Astrocyte (in vitro differentiated cells and primary cell): ENCODE results near the gene C6orf15. TPM values are rescaled to one million over a fixed set of nuclear protein-coding genes. Genes with fewer than 3 reads are reported as not detected.

Source experiments
- DNase-seq: peaks from one replicate; pipeline ENCODE4 v3.0.0-alpha.2; 2010; ENCODE audit warnings: low read depth
- FAIRE-seq: peaks from 2 replicates; lab custom pipeline; 2011; peaks lifted over from hg19 to GRCh38; lab: Jason Lieb, UNC
- H2AFZ ChIP-seq: 2 replicates; pipeline ENCODE4 v1.6.0; 2012; ENCODE audit warnings: low read depth, low read length, inconsistent platforms
- H3K27ac ChIP-seq: 2 replicates; pipeline ENCODE4 v1.5.1; 2011; ENCODE audit warnings: low read depth, low read length, inconsistent platforms
- H3K27me3 ChIP-seq: 2 replicates; pipeline ENCODE4 v1.6.0; 2011; ENCODE audit warnings: low read length, inconsistent platforms; ENCODE audit not compliant: insufficient read depth
- H3K36me3 ChIP-seq: 2 replicates; pipeline ENCODE4 v1.5.1; 2011; ENCODE audit warnings: low read length, inconsistent platforms; ENCODE audit not compliant: insufficient read depth
- H3K4me1 ChIP-seq: 2 replicates; pipeline ENCODE4 v1.5.1; 2011; ENCODE audit warnings: low read length, inconsistent platforms; ENCODE audit not compliant: insufficient read depth
- H3K4me2 ChIP-seq: 2 replicates; pipeline ENCODE4 v1.6.0; 2012; ENCODE audit warnings: low read length, inconsistent platforms
- H3K4me3 ChIP-seq: 2 replicates; pipeline ENCODE4 v1.5.1; 2011; ENCODE audit warnings: low read depth, mild to moderate bottlenecking, low read length, inconsistent platforms; ENCODE audit not compliant: insufficient read depth
- H3K79me2 ChIP-seq: 2 replicates; pipeline ENCODE4 v1.6.0; 2012; ENCODE audit warnings: mild to moderate bottlenecking, low read length, inconsistent platforms; ENCODE audit not compliant: insufficient read depth
- H3K9ac ChIP-seq: 2 replicates; pipeline ENCODE4 v1.6.0; 2012; ENCODE audit warnings: mild to moderate bottlenecking, low read length, inconsistent platforms
- H3K9me3 ChIP-seq: 2 replicates; pipeline ENCODE4 v1.5.1; 2012; ENCODE audit warnings: low read depth, mild to moderate bottlenecking, low read length, inconsistent platforms; ENCODE audit not compliant: insufficient read depth
- H4K20me1 ChIP-seq: 2 replicates; pipeline ENCODE4 v1.6.0; 2012; ENCODE audit warnings: low read length, inconsistent platforms; ENCODE audit not compliant: insufficient read depth
- H3K27ac Mint-ChIP-seq: one replicate; pipeline ENCODE4 v1.8.0; 2021; ENCODE audit warnings: mild to moderate bottlenecking, mixed read lengths; ENCODE audit not compliant: unreplicated experiment
- H3K27me3 Mint-ChIP-seq: one replicate; pipeline ENCODE4 v1.8.0; 2021; ENCODE audit warnings: low read depth, mixed read lengths; ENCODE audit not compliant: unreplicated experiment
- H3K36me3 Mint-ChIP-seq: one replicate; pipeline ENCODE4 v1.8.0; 2021; ENCODE audit warnings: low read depth, mixed read lengths; ENCODE audit not compliant: unreplicated experiment
- H3K4me1 Mint-ChIP-seq: one replicate; pipeline ENCODE4 v1.8.0; 2021; ENCODE audit warnings: low read depth, mixed read lengths; ENCODE audit not compliant: unreplicated experiment
- H3K4me3 Mint-ChIP-seq: one replicate; pipeline ENCODE4 v1.8.0; 2021; ENCODE audit warnings: mild to moderate bottlenecking, moderate library complexity, mixed read lengths; ENCODE audit not compliant: unreplicated experiment
- H3K9me3 Mint-ChIP-seq: one replicate; pipeline ENCODE4 v1.8.0; 2021; ENCODE audit warnings: mild to moderate bottlenecking, mixed read lengths; ENCODE audit not compliant: unreplicated experiment
- CTCF ChIP-seq: IDR thresholded peaks from 2 replicates; pipeline ENCODE4 v1.5.1; 2011; ENCODE audit warnings: low read depth, mild to moderate bottlenecking, inconsistent platforms, low read length, moderate library complexity; ENCODE audit not compliant: insufficient read depth
- EZH2 ChIP-seq: IDR thresholded peaks from 2 replicates; pipeline ENCODE4 v1.6.1; 2012; ENCODE audit warnings: mild to moderate bottlenecking, low read length, inconsistent platforms; ENCODE audit not compliant: insufficient read depth
- total RNA-seq: library from RNA; stranded (reverse); gene quantifications from 2 replicates; pipeline ENCODE4 v1.2.1, GENCODE V29; 2021

C6orf15 gene
- total RNA-seq, 1 donor from 2014 or later = 6.4 TPM

- DNase-seq (peak; percentile 36), FAIRE-seq (no peak)
- Histone ChIP-seq H3K79me2 (peaks cover 31% of the 10 kb centered on the region), H3K4me1 (peaks cover 24% of the 10 kb centered on the region), H3K27me3 (peaks cover 9% of the 10 kb centered on the region), H4K20me1 (no peaks in the 10 kb centered on the region), H3K36me3 (no peaks in the 10 kb centered on the region), H3K9ac (peak overlapping the region; percentile 82), H3K4me2 (peak overlapping the region; percentile 90), H3K9me3 (no peaks in the 10 kb centered on the region), H3K27ac (peak overlapping the region; percentile 85), H3K4me3 (peak overlapping the region; percentile 55), H2AFZ (peak overlapping the region; percentile 32)
- no peaks in the 10 kb centered on the region for H3K27me3 Mint-ChIP-seq
- TF ChIP-seq CTCF (peak; percentile 21), EZH2 (no peak)
- peak overlapping the region; percentile 100 for H3K27ac Mint-ChIP-seq
- H3K36me3 Mint-ChIP-seq = peaks cover 2% of the 10 kb centered on the region
- H3K4me3 Mint-ChIP-seq = peak overlapping the region; percentile 85
- H3K4me1 Mint-ChIP-seq = peaks cover 45% of the 10 kb centered on the region
- H3K9me3 Mint-ChIP-seq = no peaks in the 10 kb centered on the region
These were observed 2.8 kb upstream of the C6orf15 start for GRCh38 chr6:31114970-31115849.

- peak within 1 kb of the TSS; percentile 100 for H3K27ac Mint-ChIP-seq
- H3K9me3 ChIP-seq = no peaks in the 10 kb centered on the region
- no peaks in the 10 kb centered on the region for H3K36me3 ChIP-seq
- H3K4me1 Mint-ChIP-seq = peaks cover 49% of the 10 kb centered on the region
- peak within 1 kb of the TSS; percentile 85 for H3K4me3 Mint-ChIP-seq
- peak within 1 kb of the TSS; percentile 85 for H3K27ac ChIP-seq
- H3K79me2 ChIP-seq = peaks cover 31% of the 10 kb centered on the region
- no peaks in the 10 kb centered on the region for H3K9me3 Mint-ChIP-seq
- peak within 1 kb of the TSS; percentile 54 for H2AFZ ChIP-seq
- peak; percentile 95 for DNase-seq
- FAIRE-seq = peak; percentile 91
- peaks cover 2% of the 10 kb centered on the region for H3K36me3 Mint-ChIP-seq
- peaks cover 24% of the 10 kb centered on the region for H3K4me1 ChIP-seq
- peak within 1 kb of the TSS; percentile 55 for H3K4me3 ChIP-seq
- peaks cover 16% of the 10 kb centered on the region for H3K27me3 ChIP-seq
- TF ChIP-seq CTCF (no peak), EZH2 (no peak)
- H3K27me3 Mint-ChIP-seq = no peaks in the 10 kb centered on the region
- peak within 1 kb of the TSS; percentile 90 for H3K4me2 ChIP-seq
- H4K20me1 ChIP-seq = no peaks in the 10 kb centered on the region
- peak within 1 kb of the TSS; percentile 82 for H3K9ac ChIP-seq
These were observed 2.1 kb upstream of the C6orf15 start, which contains the start of gene PSORS1C1 for GRCh38 chr6:31114541-31114878. TSS of gene PSORS1C1 (plus strand) at chr6:31114800. CDS start at chr6:31129633, 14,833 bp downstream.
